B cell (primary cell): Measurements from ENCODE around the gene CRTC1. TPM values are rescaled to one million over a fixed set of nuclear protein-coding genes. Genes with fewer than 3 reads are reported as not detected.

Experiments used
- ATAC-seq: fragments of 200-7000 bp; cut with Tn5 transposase; one replicate; pipeline ENCODE4 v1.10.0; 2021; ENCODE audit warnings: low read depth, mild to moderate bottlenecking, moderate number of reproducible peaks, moderate library complexity
- CTCF ChIA-PET: fragments of 350-600 bp; sonication (Branson Sonifier 250); formaldehyde crosslinking; loops from one replicate; lab custom pipeline; 2021; ENCODE audit warnings: antibody characterized with exemption, inconsistent platforms; lab: Charles Lee
- POLR2A ChIA-PET: fragments of 350-600 bp; sonication (Branson Sonifier 250); formaldehyde crosslinking; loops from one replicate; lab custom pipeline; 2021; ENCODE audit warnings: antibody characterized with exemption; lab: Charles Lee
- DNase-seq: peaks from one replicate; pipeline ENCODE4 v3.0.0; 2013
- H2AFZ ChIP-seq: 2 replicates; pipeline ENCODE4 v1.6.1; 2012; ENCODE audit warnings: mild to moderate bottlenecking, low read depth, low read length; ENCODE audit not compliant: insufficient read depth, poor library complexity, severe bottlenecking
- H3K27ac ChIP-seq, 2 donors: 1 replicate in 1 of 2; 2 replicates in 1 of 2; pipeline ENCODE4 v1.5.1; 2012 to 2013; ENCODE audit warnings: low read length in 2 of 2, mild to moderate bottlenecking in 2 of 2, moderate library complexity in 1 of 2
- H3K27me3 ChIP-seq, 4 experiments: fragments of 200-600 bp in 1 of 4; sonication (generic) in 1 of 4; replicated peaks in 1 of 4; 1 replicate in 2 of 4; 2 replicates in 2 of 4; pipeline versions ENCODE4 v1.6.1 to v1.7.0; 2013 to 2016; ENCODE audit warnings: low read length in 3 of 4, mild to moderate bottlenecking in 2 of 4, mixed read lengths in 1 of 4, moderate library complexity in 1 of 4; ENCODE audit not compliant: insufficient read depth in 4 of 4, control insufficient read depth in 3 of 4; ENCODE audit errors: control extremely low read depth in 1 of 4
- H3K36me3 ChIP-seq, 2 experiments: replicated peaks in 1 of 2; 1 replicate in 1 of 2; 2 replicates in 1 of 2; pipeline versions ENCODE4 v1.6.1 to v1.7.1; 2013; ENCODE audit warnings: low read length in 1 of 2; ENCODE audit not compliant: insufficient read depth in 2 of 2, control insufficient read depth in 1 of 2; ENCODE audit errors: control extremely low read depth in 1 of 2, extremely low read depth in 1 of 2
- H3K4me1 ChIP-seq, 2 donors: fragments of 200-600 bp in 1 of 2; sonication (generic) in 1 of 2; 1 replicate in 1 of 2; 2 replicates in 1 of 2; pipeline versions ENCODE4 v1.5.1 to v1.6.1; 2013 to 2017; ENCODE audit warnings: low read length in 2 of 2; ENCODE audit not compliant: control insufficient read depth in 2 of 2, insufficient read depth in 2 of 2
- H3K4me2 ChIP-seq: replicated peaks from 2 replicates; pipeline ENCODE3; 2012; ENCODE audit warnings: mild to moderate bottlenecking, low read depth, low read length; ENCODE audit not compliant: poor library complexity, severe bottlenecking
- H3K4me3 ChIP-seq, 5 experiments: fragments of 200-600 bp in 1 of 5; sonication (generic) in 1 of 5; 1 replicate in 3 of 5; 2 replicates in 2 of 5; pipeline versions ENCODE4 v1.5.1 to v1.7.0; 2011 to 2016; ENCODE audit warnings: low read length in 4 of 5, mild to moderate bottlenecking in 4 of 5, low read depth in 2 of 5, control low read depth in 1 of 5, moderate library complexity in 1 of 5; ENCODE audit not compliant: insufficient read depth in 1 of 5; ENCODE audit errors: control extremely low read depth in 1 of 5, extremely low read depth in 1 of 5
- H3K79me2 ChIP-seq: fragments of 200-600 bp; sonication (generic); one replicate; pipeline ENCODE4 v1.6.0; 2016; ENCODE audit warnings: low read length; ENCODE audit not compliant: control insufficient read depth, insufficient read depth
- H3K9ac ChIP-seq: fragments of 200-600 bp; sonication (generic); 2 replicates; pipeline ENCODE4 v1.6.1; 2017; ENCODE audit warnings: mild to moderate bottlenecking, low read length, moderate library complexity
- H3K9me3 ChIP-seq, 3 donors: one replicate each; pipeline versions ENCODE4 v1.6.1 to v1.7.1; 2013; ENCODE audit warnings: low read length in 2 of 3; ENCODE audit not compliant: control insufficient read depth in 2 of 3, insufficient read depth in 1 of 3; ENCODE audit errors: control extremely low read depth in 1 of 3
- H4K20me1 ChIP-seq: 2 replicates; pipeline ENCODE4 v1.6.0; 2012; ENCODE audit warnings: mild to moderate bottlenecking, low read length; ENCODE audit not compliant: insufficient read depth, control insufficient read depth, poor library complexity, severe bottlenecking
- H3K27ac Mint-ChIP-seq: one replicate; pipeline ENCODE4 v1.8.0; 2021; ENCODE audit warnings: mixed read lengths
- H3K27me3 Mint-ChIP-seq: one replicate; pipeline ENCODE4 v1.8.0; 2021; ENCODE audit warnings: mixed read lengths
- H3K4me1 Mint-ChIP-seq: one replicate; pipeline ENCODE4 v1.8.0; 2021; ENCODE audit warnings: mixed read lengths
- H3K4me3 Mint-ChIP-seq: one replicate; pipeline ENCODE4 v1.8.0; 2021; ENCODE audit warnings: mixed read lengths
- H3K9me3 Mint-ChIP-seq: one replicate; pipeline ENCODE4 v1.8.0; 2022; ENCODE audit warnings: mixed read lengths; ENCODE audit not compliant: insufficient read depth
- CTCF ChIP-seq: fragments of 200-600 bp; IDR thresholded peaks from one replicate; pipeline ENCODE4 v1.8.0; 2022; ENCODE audit warnings: antibody characterized with exemption, mild to moderate bottlenecking
- EZH2 ChIP-seq: IDR thresholded peaks from 2 replicates; pipeline ENCODE4 v1.6.1; 2012; ENCODE audit warnings: borderline replicate concordance, low read depth, mild to moderate bottlenecking, moderate library complexity, low read length; ENCODE audit not compliant: insufficient read depth, poor library complexity, severe bottlenecking
- WGBS: methylation state at CpG from one replicate; pipeline ENCODE4 v1.1.5; 2013; ENCODE audit warnings: missing lambda C conversion rate; ENCODE audit not compliant: insufficient coverage; 5-methylcytosine and 5-hydroxymethylcytosine counted together
- intact Hi-C: fragments of 100-400 bp; cut with micrococcal nuclease; formaldehyde crosslinking; loops from one replicate; pipeline ENCODE4 v1.10.0; 2022
- polyA plus RNA-seq: library from polyadenylated mRNA; depleted of rRNA; stranded (reverse); fragments of >200 nt; gene quantifications from 2 replicates; pipeline ENCODE4 v1.2.3, GENCODE V29; 2012
- total RNA-seq, 2 donors: library from RNA; stranded (reverse); fragments of 120-200 nt in 1 of 2; gene quantifications; 1 replicate in 1 of 2; 2 replicates in 1 of 2; pipeline versions ENCODE4 v1.2.3 to v1.2.4, GENCODE V29; 2013 to 2022

The CRTC1 gene
- total and polyA plus RNA-seq, 2 donors (not counting 1 experiment from before 2014, with no cell fraction given) = 15.9 to 30.1 TPM

- POLR2A ChIA-PET = no interaction called here
Observed at GRCh38 chr19:18735324-18735723, 51.8 kb downstream of the CRTC1 start.

GRCh38 chr19:18735752-18736151 is 52.3 kb downstream of the CRTC1 start:
- TF ChIP-seq EZH2 (no peak), CTCF (no peak)
- CTCF ChIA-PET = no interaction called here
- Histone ChIP-seq H3K9ac (no peak overlapping the region), H3K4me1 (no peaks in the 10 kb centered on the region), H3K9me3 (no peaks in the 10 kb centered on the region), H3K4me3 (no peak overlapping the region), H2AFZ (no peak overlapping the region), H3K27ac (no peak overlapping the region), H4K20me1 (peaks cover 80% of the 10 kb centered on the region), H3K79me2 (peaks cover 35% of the 10 kb centered on the region), H3K27me3 (no peaks in the 10 kb centered on the region), H3K4me2 (no peak overlapping the region), H3K36me3 (peaks cover 0 to 5% of the 10 kb centered on the region in 2 experiments)
- WGBS = 86% methylated on average over 9 of the region's 9 CpGs
- Mint-ChIP-seq H3K27ac (no peak overlapping the region), H3K4me3 (no peak overlapping the region), H3K27me3 (no peaks in the 10 kb centered on the region), H3K4me1 (peaks cover 4% of the 10 kb centered on the region), H3K9me3 (no peaks in the 10 kb centered on the region)
- intact Hi-C loops = no loop called here
- ATAC-seq (no peak), DNase-seq (no peak)
- POLR2A ChIA-PET = no interaction called here

More at GRCh38 chr19:18735324-18735723, 51.8 kb downstream of the CRTC1 start:
- peaks cover 0 to 5% of the 10 kb centered on the region in 2 experiments for H3K36me3 ChIP-seq
- no peak for TF ChIP-seq EZH2
- no peak for TF ChIP-seq CTCF
- no peak overlapping the region for H3K4me3 ChIP-seq
- H3K4me1 ChIP-seq = no peaks in the 10 kb centered on the region
- ATAC-seq = no peak
- no peak overlapping the region for H2AFZ ChIP-seq
- CTCF ChIA-PET = no interaction called here
- H3K27me3 ChIP-seq = no peaks in the 10 kb centered on the region
- DNase-seq = no peak
- H3K9me3 Mint-ChIP-seq = no peaks in the 10 kb centered on the region
- H3K9me3 ChIP-seq = no peaks in the 10 kb centered on the region
- intact Hi-C loops = no loop called here
- peaks cover 80% of the 10 kb centered on the region for H4K20me1 ChIP-seq
- H3K4me3 Mint-ChIP-seq = no peak overlapping the region
- H3K27ac ChIP-seq = no peak overlapping the region
- no peak overlapping the region for H3K27ac Mint-ChIP-seq
- no peaks in the 10 kb centered on the region for H3K27me3 Mint-ChIP-seq
- WGBS = 29% methylated on average over 14 of the region's 14 CpGs
- H3K79me2 ChIP-seq = peaks cover 39% of the 10 kb centered on the region
- no peak overlapping the region for H3K9ac ChIP-seq
- H3K4me1 Mint-ChIP-seq = peaks cover 4% of the 10 kb centered on the region
- no peak overlapping the region for H3K4me2 ChIP-seq
